ENCODE measurements around the gene HES5.
A peak's percentile ranks its signal among the peaks of the same experiment; 100 is the strongest.

The HES5 gene

GRCh38 chr1:2559509-2560298 lies 29.6 kb upstream of the HES5 start:
- Histone ChIP-seq H3K27ac (ENCODE audit: low read length) (no peak overlapping the region), H3K9ac (ENCODE audit: low read length in 2 of 2) (no peak overlapping the region), H3K27me3 (ENCODE audit: control insufficient read depth in 1 of 2, insufficient read depth in 2 of 2, low read length in 2 of 2) (no peaks in the 10 kb centered on the region), H3K4me1 (ENCODE audit: control insufficient read depth, insufficient read depth, low read length) (peaks cover 36% of the 10 kb centered on the region), H3K4me3 (ENCODE audit: low read length in 2 of 2) (no peak overlapping the region), H3K9me3 (ENCODE audit: control insufficient read depth in 2 of 2, low read length in 2 of 2) (no peaks in the 10 kb centered on the region), H3K36me3 (ENCODE audit: control insufficient read depth in 2 of 2, insufficient read depth in 2 of 2, low read length in 2 of 2) (peaks cover 0 to 7% of the 10 kb centered on the region in 2 donors)

GRCh38 chr1:2558861-2559260 lies 28.8 kb upstream of the HES5 start:
- Histone ChIP-seq H3K4me1 (ENCODE audit: control insufficient read depth, insufficient read depth, low read length) (peaks cover 37% of the 10 kb centered on the region), H3K4me3 (ENCODE audit: low read length in 2 of 2) (no peak overlapping the region)

GRCh38 chr1:2558420-2558819 lies 28.4 kb upstream of the HES5 start:
- Histone ChIP-seq H3K27ac (ENCODE audit: low read length) (no peak overlapping the region), H3K9me3 (ENCODE audit: control insufficient read depth in 2 of 2, low read length in 2 of 2) (no peaks in the 10 kb centered on the region), H3K27me3 (ENCODE audit: control insufficient read depth in 1 of 2, insufficient read depth in 2 of 2, low read length in 2 of 2) (no peaks in the 10 kb centered on the region), H3K4me3 (ENCODE audit: low read length in 2 of 2) (no peak overlapping the region), H3K4me1 (ENCODE audit: control insufficient read depth, insufficient read depth, low read length) (peaks cover 37% of the 10 kb centered on the region), H3K9ac (ENCODE audit: low read length in 2 of 2) (no peak overlapping the region), H3K36me3 (ENCODE audit: control insufficient read depth in 2 of 2, insufficient read depth in 2 of 2, low read length in 2 of 2) (peaks cover 0 to 7% of the 10 kb centered on the region in 2 donors)

More at GRCh38 chr1:2558861-2559260, 28.8 kb upstream of the HES5 start:
- no peaks in the 10 kb centered on the region for H3K27me3 ChIP-seq (ENCODE audit: control insufficient read depth in 1 of 2, insufficient read depth in 2 of 2, low read length in 2 of 2)
- no peak overlapping the region for H3K27ac ChIP-seq (ENCODE audit: low read length)
- H3K36me3 ChIP-seq (ENCODE audit: control insufficient read depth in 2 of 2, insufficient read depth in 2 of 2, low read length in 2 of 2), result peaks cover 0 to 7% of the 10 kb centered on the region in 2 donors
- no peaks in the 10 kb centered on the region for H3K9me3 ChIP-seq (ENCODE audit: control insufficient read depth in 2 of 2, low read length in 2 of 2)
- H3K9ac ChIP-seq (ENCODE audit: low read length in 2 of 2), result no peak overlapping the region

- Histone ChIP-seq H3K27ac (ENCODE audit: low read length) (no peak overlapping the region), H3K4me1 (ENCODE audit: control insufficient read depth, insufficient read depth, low read length) (peaks cover 37% of the 10 kb centered on the region), H3K27me3 (ENCODE audit: control insufficient read depth in 1 of 2, insufficient read depth in 2 of 2, low read length in 2 of 2) (no peaks in the 10 kb centered on the region), H3K4me3 (ENCODE audit: low read length in 2 of 2) (peak overlapping the region in 1 of 2 donors; percentile 90), H3K9me3 (ENCODE audit: control insufficient read depth in 2 of 2, low read length in 2 of 2) (no peaks in the 10 kb centered on the region), H3K36me3 (ENCODE audit: control insufficient read depth in 2 of 2, insufficient read depth in 2 of 2, low read length in 2 of 2) (peaks cover 0 to 7% of the 10 kb centered on the region in 2 donors), H3K9ac (ENCODE audit: low read length in 2 of 2) (peak overlapping the region; percentile 75 to 90)
These were observed 27.7 kb upstream of the HES5 start for GRCh38 chr1:2557482-2558400.

GRCh38 chr1:2556678-2557481 lies 26.8 kb upstream of the HES5 start:
- peak overlapping the region; percentile 75 to 90 for H3K9ac ChIP-seq (ENCODE audit: low read length in 2 of 2)
- H3K9me3 ChIP-seq (ENCODE audit: control insufficient read depth in 2 of 2, low read length in 2 of 2), result no peaks in the 10 kb centered on the region
- peak overlapping the region; percentile 82 to 90 for H3K4me3 ChIP-seq (ENCODE audit: low read length in 2 of 2)
- peaks cover 0 to 7% of the 10 kb centered on the region in 2 donors for H3K36me3 ChIP-seq (ENCODE audit: control insufficient read depth in 2 of 2, insufficient read depth in 2 of 2, low read length in 2 of 2)
- peaks cover 37% of the 10 kb centered on the region for H3K4me1 ChIP-seq (ENCODE audit: control insufficient read depth, insufficient read depth, low read length)
- H3K27me3 ChIP-seq (ENCODE audit: control insufficient read depth in 1 of 2, insufficient read depth in 2 of 2, low read length in 2 of 2), result no peaks in the 10 kb centered on the region
- peak overlapping the region; percentile 81 for H3K27ac ChIP-seq (ENCODE audit: low read length)

- peak within 1 kb of the TSS; percentile 75 to 90 for H3K9ac ChIP-seq (ENCODE audit: low read length in 2 of 2)
- peak within 1 kb of the TSS; percentile 82 to 90 for H3K4me3 ChIP-seq (ENCODE audit: low read length in 2 of 2)
- peak within 1 kb of the TSS; percentile 81 for H3K27ac ChIP-seq (ENCODE audit: low read length)
- H3K9me3 ChIP-seq (ENCODE audit: control insufficient read depth in 2 of 2, low read length in 2 of 2), result no peaks in the 10 kb centered on the region
- H3K4me1 ChIP-seq (ENCODE audit: control insufficient read depth, insufficient read depth, low read length), result peaks cover 37% of the 10 kb centered on the region
- H3K27me3 ChIP-seq (ENCODE audit: control insufficient read depth in 1 of 2, insufficient read depth in 2 of 2, low read length in 2 of 2), result no peaks in the 10 kb centered on the region
- peaks cover 0 to 4% of the 10 kb centered on the region in 2 donors for H3K36me3 ChIP-seq (ENCODE audit: control insufficient read depth in 2 of 2, insufficient read depth in 2 of 2, low read length in 2 of 2)
These were observed 26.2 kb upstream of the HES5 start, which contains the start of gene TNFRSF14 for GRCh38 chr1:2556277-2556677. TSS of gene TNFRSF14 (plus strand) at chr1:2556371. CDS start at chr1:2556665, 294 bp downstream.

- H3K4me1 ChIP-seq (ENCODE audit: control insufficient read depth, insufficient read depth, low read length), result peaks cover 37% of the 10 kb centered on the region
- peak overlapping the region; percentile 75 to 90 for H3K9ac ChIP-seq (ENCODE audit: low read length in 2 of 2)
- no peaks in the 10 kb centered on the region for H3K27me3 ChIP-seq (ENCODE audit: control insufficient read depth in 1 of 2, insufficient read depth in 2 of 2, low read length in 2 of 2)
These were observed 25.7 kb upstream of the HES5 start for GRCh38 chr1:2555634-2556276.

GRCh38 chr1:2554621-2555387 lies 24.7 kb upstream of the HES5 start:
- Histone ChIP-seq H3K27me3 (ENCODE audit: control insufficient read depth in 1 of 2, insufficient read depth in 2 of 2, low read length in 2 of 2) (no peaks in the 10 kb centered on the region), H3K9ac (ENCODE audit: low read length in 2 of 2) (no peak overlapping the region), H3K9me3 (ENCODE audit: control insufficient read depth in 2 of 2, low read length in 2 of 2) (no peaks in the 10 kb centered on the region), H3K4me1 (ENCODE audit: control insufficient read depth, insufficient read depth, low read length) (peaks cover 37% of the 10 kb centered on the region), H3K4me3 (ENCODE audit: low read length in 2 of 2) (no peak overlapping the region), H3K36me3 (ENCODE audit: control insufficient read depth in 2 of 2, insufficient read depth in 2 of 2, low read length in 2 of 2) (peaks cover 0 to 2% of the 10 kb centered on the region in 2 donors), H3K27ac (ENCODE audit: low read length) (no peak overlapping the region)

More at GRCh38 chr1:2555634-2556276, 25.7 kb upstream of the HES5 start:
- Histone ChIP-seq H3K27ac (ENCODE audit: low read length) (peak overlapping the region; percentile 81), H3K4me3 (ENCODE audit: low read length in 2 of 2) (peak overlapping the region; percentile 82 to 90), H3K36me3 (ENCODE audit: control insufficient read depth in 2 of 2, insufficient read depth in 2 of 2, low read length in 2 of 2) (peaks cover 0 to 4% of the 10 kb centered on the region in 2 donors), H3K9me3 (ENCODE audit: control insufficient read depth in 2 of 2, low read length in 2 of 2) (no peaks in the 10 kb centered on the region)

GRCh38 chr1:2553871-2554620 lies 24.0 kb upstream of the HES5 start:
- no peak overlapping the region for H3K9ac ChIP-seq (ENCODE audit: low read length in 2 of 2)
- H3K9me3 ChIP-seq (ENCODE audit: control insufficient read depth in 2 of 2, low read length in 2 of 2), result no peaks in the 10 kb centered on the region
- no peak overlapping the region for H3K27ac ChIP-seq (ENCODE audit: low read length)
- peaks cover 39% of the 10 kb centered on the region for H3K4me1 ChIP-seq (ENCODE audit: control insufficient read depth, insufficient read depth, low read length)
- no peaks in the 10 kb centered on the region for H3K36me3 ChIP-seq (ENCODE audit: control insufficient read depth in 2 of 2, insufficient read depth in 2 of 2, low read length in 2 of 2)
- H3K4me3 ChIP-seq (ENCODE audit: low read length in 2 of 2), result no peak overlapping the region
- H3K27me3 ChIP-seq (ENCODE audit: control insufficient read depth in 1 of 2, insufficient read depth in 2 of 2, low read length in 2 of 2), result no peaks in the 10 kb centered on the region

Data from stomach smooth muscle (tissue), 2 donors.